KBM-7 (cell line): ENCODE measurements around the gene CD247.
"Not testable (repeated sequence)": the region's sequence is repeated elsewhere in the genome, so short reads cannot be mapped to it uniquely, and the experiment has no call there.

Experiments used
- DNase-seq: peaks from one replicate; pipeline ENCODE4 v3.0.0-alpha.2; 2015
- in situ Hi-C: fragments of 300-500 bp; cut with MboI; formaldehyde crosslinking; loops from 2 replicates; pipeline ENCODE4 v1.14.3; 2020; ENCODE audit warnings: low sequenced_read_pairs, low pct_unique_long_range_greater_than_20kb, mixed read lengths

CD247 gene

DNA sequence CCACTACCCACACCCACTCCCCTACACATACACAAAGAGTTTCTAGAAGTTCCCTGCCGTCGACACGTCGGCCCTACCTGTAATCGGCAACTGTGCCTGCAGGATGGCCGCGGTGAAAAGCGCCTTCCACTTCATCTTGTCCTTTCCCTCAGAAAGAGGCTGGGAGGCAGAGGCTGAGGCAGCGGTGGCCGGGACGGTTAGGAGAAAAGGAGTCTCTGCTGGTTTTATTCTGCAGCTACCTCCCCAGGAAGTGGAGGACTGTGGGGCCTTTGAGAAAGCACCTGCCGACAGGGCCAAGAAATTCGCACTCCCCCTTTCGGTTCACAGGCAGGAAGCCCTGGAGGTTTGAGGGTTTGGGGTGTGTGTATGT lies at the start of gene CD247:
TSS of gene CD247 (minus strand) at position 199 of the 370 bp plus-strand sequence. CDS start at position 135, 64 bp downstream.
- DNase-seq = no peak
- in situ Hi-C loops = no loop called here

DNA sequence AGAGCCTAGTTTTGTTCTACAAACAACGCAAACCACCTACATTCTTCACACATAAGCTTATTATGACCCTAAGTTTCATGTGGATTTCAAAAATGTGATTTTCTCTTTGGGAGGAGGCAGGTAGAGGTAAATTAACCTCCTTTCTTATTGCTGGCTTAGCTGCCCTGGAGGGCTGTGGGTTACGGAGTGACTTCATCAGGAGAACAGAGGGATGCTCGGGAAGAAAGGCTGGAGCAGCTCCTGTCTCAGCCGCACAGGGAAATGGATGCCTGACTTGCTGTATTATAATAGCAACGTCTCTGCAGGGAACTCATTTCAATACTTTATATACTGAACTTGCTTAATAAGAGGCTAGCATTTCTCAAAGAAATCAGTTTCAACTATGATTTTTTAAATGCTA lies 49.3 kb upstream of the CD247 start:
- in situ Hi-C loops = no loop called here
- no peak for DNase-seq

DNA sequence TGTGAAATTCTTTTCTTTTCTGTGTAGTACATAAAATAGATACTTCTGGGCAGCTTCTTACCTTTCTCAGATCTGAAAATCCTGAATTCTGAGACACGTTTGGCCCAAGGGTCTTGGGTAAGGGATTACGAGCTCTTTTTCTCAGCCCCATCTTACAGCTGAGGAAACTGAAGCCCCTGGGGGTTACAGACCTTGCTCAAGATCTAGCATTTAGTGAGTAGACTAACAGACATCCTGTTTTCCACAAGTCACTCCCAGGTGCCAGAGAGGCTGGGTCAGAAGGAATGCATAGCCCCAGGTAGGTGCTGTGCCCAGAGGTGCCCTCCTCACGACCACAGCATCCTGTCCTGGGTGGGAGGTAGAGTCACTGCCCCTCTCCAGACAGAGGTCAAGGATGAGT lies 48.4 kb upstream of the CD247 start:
- in situ Hi-C loops = no loop called here
- DNase-seq = no peak

DNA sequence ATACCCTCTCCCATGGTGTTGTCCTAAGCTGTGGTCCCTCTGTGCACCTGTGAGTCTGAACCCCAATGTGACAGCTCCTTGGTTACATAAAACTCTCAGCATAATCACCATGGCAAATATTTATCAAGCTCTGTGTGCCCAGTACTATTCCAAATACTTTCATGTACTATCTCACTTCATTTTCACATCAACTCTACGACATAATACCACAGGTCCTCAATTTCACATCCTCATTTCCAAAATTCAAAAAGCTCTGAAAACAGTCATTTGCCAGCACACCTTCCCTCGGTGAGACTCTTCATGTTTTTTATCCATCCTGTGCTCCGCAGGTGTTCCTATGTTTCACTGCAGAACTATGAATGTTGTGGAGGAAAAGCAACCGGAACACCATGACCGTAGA lies 47.6 kb upstream of the CD247 start:
- in situ Hi-C loops = no loop called here
- DNase-seq = no peak

DNA sequence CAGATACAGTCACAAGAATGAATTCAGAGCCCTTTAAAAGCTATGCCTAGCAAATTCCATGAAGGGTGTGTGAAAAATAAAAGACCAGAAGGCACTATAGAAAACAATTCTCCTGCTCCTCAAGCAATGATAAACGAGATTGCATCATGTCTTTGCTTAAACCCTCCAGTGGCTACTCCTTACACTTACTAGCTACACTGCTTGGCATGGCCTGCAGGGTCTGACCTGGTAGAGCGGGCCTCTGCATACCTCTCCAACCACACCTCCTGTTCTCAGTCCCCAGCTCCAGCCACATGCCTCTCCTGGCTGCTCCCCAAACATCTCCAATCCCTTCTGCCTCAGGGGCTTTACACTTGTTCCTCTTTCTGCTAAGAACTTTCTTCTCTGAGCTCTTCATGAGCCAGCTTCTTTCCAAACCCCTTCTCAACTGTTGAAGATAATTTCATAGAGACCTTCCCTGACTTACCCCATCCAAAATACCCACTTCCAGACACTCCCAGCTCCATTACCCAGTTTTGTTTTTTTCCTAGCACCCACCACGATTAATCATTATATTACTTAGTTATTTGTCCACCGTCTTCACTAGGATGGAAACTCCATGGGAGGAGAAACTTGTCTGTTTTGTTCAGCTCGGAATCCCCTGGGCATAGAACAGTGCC lies 46.4 kb upstream of the CD247 start:
- in situ Hi-C loops = no loop called here
- peak; percentile 67 for DNase-seq

DNA sequence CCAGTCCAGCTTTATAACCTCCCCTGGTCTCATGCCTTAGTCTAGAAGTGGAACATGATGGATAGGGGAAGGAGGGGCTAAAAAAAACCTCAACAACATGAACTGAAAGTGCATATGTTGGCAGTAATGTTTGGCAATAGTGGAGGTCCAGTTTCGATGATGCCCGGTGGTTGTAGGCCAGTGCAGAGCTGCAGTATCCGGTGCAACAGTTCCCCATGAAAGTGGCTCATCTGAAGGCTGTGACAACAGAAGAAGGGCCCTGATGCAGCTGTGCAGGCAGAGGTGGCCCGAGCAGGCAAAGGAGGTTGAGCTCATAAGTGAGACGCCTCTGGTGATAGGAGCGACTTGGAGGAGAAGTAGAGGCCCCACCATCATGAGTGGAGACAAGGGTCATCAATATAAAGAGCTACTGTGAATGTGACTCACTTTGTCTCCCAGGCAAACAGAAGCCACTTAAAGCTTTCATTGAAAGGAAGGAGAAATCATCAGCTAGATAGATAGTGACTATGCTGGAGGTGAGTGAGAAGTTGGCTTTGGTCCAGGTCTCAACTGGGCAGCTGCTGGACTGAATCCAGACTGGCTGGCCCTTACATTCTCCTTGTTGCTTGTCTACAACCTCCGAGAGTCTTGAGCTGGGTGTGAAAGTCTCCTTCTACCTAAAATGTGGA lies 45.4 kb upstream of the CD247 start:
- DNase-seq = no peak
- in situ Hi-C loops = no loop called here

DNA sequence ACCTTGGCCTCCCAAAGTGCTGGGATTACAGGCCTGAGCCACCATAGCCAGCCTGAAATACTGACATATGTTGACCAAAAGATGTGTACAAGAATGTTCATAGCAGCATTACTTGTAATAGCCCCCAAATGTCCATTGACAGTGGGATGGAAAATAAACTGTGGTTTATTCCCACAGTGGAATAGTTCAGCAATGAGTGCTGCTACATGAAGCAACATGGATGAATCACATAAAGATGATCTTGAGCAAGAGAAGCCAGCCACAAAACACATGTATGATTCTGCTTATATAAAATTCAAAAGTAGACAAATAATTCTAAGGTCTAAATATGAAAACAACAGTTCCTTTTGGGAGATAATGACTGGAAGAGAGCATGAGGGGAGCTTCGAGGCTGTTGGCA lies 44.4 kb upstream of the CD247 start:
- in situ Hi-C loops = no loop called here
- DNase-seq = no peak

DNA sequence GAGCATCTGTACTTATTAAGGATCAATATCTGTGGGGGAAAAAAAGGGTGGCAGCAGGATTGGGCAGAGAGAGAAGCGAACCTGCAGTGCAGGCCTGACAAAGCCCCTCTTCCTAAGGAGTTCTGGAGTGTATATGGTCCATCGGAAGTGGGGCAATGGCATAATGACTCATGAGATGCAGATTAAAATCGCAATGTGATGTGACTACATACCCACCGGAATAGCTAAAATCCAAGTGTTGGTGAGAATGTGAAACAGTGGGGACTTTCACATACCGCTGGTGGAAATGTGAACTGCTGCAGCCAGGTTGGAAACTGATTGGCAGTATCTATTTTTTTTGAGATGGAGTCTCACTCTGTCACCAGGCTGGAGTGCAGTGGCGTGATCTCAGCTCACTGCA lies 43.4 kb upstream of the CD247 start:
- no peak for DNase-seq
- in situ Hi-C loops = no loop called here

DNA sequence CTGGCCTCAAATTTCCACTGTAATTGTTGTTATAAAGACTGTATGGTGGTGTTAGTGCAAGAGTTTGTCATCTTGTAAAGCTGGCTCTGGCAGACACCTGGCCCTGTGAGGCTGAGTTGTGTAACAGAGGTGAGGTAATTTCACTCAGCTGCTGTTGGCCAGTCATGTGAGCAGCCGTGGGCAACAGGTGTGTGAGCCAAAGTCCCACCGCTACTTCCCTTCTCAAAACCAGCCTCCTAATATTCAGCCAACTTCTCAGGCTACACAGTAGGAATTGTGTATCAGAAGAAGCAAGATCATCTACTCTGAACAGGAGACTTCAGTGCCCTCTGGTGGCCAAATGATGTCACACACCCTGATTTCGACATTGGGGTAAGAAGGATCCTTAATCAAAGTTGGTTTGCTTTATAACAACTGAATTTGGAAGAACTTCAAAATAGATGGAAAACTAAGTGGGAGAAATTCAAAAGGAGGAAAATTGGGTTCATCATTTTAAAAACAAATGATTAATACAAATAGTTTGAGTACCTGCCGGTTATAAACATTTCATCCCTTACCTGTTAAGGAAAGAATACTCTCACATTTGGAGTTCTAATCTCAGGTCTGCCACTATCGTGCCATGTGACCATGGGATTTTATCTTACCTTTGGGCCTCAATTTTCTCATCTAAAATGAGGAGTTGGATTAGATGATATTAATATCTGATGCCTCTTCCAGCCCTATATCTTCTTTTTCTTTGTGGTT lies 37.8 kb upstream of the CD247 start:
- in situ Hi-C loops = no loop called here
- DNase-seq = peak; percentile 80

DNA sequence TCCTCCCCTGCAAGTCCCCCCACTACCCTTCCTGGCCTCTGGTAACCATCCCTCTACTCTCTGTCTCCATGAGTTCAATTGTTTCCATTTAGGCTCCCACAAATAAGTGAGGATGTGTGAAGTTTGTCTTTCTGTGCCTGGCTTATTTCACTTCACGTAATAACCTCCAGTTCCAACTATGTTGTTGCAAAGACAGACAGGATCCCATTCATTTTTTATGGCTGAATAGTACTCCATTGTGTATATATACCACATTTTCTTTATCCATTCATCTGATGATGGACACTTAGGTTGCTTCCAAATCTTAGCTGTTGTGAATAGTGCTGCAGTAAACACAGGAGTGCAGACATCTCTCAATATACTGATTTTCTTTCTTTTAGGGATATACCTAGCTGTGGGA lies 36.7 kb upstream of the CD247 start:
- in situ Hi-C loops = not testable (repeated sequence)

DNA sequence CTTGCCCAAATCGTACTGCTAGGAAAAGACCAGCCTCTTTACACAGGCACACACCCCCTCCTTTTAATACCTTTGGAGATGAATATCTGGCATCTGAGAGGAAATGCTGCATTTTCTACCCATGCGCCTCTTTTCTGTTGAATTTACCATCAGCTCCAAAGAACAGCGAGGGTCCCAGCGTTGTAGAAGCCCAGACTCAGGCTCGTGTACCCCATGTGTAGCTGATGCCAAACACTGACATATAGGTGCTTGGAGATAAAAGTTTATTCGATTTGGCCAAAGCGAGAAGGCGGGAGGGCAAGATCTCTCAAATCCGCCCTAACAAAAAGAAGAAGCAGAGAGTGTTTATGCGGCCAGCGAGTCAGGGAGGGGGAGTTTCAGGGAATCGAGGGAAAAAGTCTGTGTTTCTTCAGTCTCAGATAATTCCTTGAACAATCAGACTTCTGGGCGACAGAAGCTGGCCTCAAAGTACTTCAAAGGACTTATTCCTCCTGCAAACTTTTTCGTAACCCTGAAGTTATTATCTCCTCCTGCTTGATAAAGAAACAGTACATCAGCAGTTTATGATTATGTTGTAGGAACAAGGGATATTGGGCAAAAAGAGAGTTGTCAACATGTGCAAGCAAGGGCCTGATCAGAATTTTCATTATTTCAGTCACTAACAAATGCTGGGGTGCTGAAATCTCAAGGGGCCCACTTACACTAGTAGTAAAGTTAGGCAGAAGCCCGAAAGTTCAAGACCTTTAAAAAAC lies 35.9 kb upstream of the CD247 start:
- in situ Hi-C loops = no loop called here
- DNase-seq = no peak

More for the DNA sequence above, 36.7 kb upstream of the CD247 start:
- not testable (repeated sequence) for DNase-seq

DNA sequence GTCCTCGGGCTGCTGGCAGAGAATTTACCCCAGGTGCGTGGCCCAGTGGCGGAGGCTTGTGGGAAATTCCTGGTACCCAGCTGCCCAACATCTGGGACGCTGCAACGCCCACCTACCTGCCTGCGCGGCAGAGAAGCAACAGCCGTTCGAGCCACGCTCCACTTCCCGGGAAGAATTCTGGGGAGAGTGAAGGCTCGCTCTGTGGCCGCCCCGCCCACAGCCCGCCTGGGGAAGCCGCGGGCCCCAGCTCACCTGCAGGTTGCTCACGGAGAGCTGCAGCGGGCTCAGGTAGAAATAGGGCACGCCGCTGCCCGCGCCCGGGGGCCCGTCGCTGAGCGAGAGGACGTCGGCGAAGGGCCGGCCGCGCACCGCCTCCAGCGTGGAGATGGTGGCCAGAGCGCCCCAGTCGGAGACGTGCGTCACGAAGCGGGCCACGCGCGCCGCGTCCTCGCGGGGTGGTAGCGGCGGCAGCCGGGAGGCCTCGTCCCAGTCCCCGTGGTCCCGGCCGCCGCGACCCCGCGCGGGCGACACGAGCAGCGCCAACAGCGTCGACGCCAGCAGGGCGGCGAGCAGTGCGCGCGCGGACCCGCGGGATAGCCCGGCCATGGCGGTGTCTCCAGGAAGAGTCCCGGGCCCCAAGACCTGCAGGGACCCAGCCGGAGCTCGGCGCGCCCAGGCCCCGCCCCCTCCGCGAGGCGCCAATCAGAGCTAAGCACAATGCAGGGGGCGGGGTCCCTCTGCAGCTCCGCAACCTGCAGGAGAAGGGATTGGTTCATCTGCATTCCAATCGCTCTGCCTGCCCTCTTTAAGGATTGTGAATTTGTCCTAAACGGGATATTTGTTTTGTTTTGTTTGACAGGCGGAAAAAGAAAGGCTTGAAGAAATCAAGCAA lies 35.1 kb upstream of the CD247 start, which contains the start of gene CREG1:
TSS of gene CREG1 (minus strand) at position 627 of the 892 bp plus-strand sequence.
- in situ Hi-C loops = no loop called here

DNA sequence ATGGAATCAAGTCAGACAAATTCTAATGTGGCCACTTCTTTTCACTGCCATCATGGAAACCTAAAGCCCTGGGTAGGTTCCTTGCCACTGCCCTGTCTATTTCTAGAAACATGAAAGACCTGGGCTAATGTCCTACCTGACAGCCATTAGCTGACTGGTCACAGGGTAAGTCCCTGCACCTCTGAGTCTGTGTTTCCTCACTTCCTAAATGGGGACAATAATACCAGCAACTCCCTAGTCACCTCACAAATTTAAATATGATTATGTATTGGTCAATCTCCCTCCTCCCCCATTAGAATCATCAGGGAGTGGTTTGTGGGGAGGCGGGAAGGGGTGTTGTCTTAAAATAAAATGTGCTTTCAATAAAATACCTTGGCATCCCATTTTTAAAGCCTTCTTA lies 33.0 kb upstream of the CD247 start:
- in situ Hi-C loops = no loop called here
- DNase-seq = peak; percentile 30

More for the DNA sequence above, 35.1 kb upstream of the CD247 start, which contains the start of gene CREG1:
- DNase-seq = peak; percentile 95

DNA sequence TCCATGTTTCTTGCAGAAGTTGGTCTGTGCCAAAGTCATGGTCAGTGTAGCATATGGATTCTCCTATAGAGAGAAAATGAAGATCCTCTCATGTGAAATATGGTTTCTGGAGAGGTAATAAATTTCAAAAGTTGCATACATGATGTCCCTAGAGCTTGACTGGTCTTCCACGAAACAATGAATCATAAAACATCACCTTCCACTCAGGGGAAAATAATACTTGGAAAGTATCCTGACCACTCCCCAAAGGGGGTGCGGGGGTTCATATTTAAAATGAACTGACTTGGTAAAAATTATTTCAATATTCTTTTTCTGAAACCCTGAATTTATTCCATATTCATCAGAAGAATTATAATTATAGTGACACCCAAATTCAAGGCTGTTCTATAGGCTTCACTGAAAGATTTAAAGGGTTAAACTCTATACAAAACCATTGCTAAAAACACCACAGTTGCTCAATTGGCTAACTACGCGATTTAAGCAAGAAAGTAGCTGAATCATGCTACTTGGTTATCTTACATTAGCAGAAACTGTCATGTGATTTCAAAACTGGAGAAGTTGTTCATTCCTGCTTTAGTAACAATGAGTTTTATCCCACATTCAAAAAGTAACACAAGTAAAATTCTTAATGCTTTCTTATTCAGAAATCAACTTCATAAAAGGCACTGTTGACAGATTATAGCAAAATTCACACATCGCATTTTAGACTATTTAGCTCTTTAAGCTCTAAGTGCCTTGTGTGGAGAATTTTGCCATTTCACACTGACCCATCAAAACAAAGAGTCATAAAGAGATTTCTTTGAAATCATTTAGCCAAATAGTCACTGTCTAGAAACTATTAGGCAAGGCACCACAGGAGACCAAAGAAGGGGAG lies 30.0 kb upstream of the CD247 start:
- DNase-seq = peak; percentile 60
- in situ Hi-C loops = no loop called here

DNA sequence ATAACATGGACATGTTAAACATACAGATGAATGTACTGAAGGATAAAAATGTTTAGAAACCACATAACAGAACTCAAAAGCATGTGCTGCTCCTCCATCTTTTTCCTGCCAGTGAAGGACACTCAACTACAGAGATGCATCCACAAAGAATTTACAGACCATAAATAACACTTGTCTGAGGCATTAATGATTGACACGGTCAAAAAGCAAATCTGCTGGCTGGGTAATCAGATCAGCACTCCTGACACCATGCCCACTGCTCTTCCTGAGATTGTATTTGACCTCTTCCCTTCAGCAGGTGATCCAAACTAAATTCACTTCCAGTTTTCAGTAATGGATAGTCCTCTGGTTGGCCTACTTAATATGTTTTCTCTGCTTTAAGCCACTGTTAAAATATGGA lies 28.6 kb upstream of the CD247 start:
- in situ Hi-C loops = no loop called here
- no peak for DNase-seq

DNA sequence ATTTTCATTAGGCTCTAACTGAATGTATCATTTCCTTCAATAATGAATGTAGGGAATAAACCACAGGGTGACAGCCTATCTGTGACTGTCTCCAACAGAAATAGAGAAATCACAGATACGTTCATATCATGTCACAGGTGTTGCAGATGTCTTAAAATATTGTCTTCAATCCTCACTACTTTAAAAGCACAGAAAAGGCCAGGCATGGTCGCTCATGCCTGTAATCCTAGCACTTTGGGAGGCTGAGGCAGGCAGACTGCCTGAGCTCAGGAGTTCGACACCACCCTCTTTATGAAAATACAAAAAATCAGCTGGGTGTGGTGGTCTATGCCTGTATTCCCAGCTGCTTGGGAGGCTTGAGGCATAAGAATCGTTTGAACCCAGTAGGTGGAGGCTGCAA lies 27.0 kb upstream of the CD247 start:
- in situ Hi-C loops = no loop called here

DNA sequence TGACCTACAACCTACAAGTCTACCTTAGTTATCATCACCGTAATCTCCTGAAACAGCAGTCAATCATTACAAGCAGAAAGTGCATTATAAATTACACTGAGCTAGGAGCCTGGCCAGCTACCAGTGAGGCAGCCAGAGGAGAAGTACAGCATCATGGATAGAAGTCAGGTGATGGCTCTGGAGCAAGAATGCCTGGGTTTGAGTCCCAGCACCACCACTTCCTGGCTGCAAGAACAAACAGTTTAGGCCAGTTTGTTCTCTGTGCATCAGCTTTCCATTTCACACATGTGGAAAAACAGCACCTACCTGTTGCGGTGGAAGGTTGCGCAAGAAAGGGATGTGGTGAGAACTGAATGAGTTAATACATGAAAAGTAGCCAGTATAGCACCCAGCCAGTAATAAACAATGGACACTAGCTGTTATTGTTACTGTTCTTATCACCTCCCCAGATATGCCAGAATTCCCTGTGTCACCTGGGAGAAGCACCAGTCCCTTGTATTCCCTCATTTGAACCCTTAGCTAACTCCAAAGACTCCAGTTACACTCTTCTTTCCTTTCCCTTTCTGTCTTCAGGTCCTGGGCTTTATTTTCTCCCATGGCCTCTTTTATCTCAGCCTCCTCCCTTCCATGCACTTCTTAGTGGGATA lies 26.2 kb upstream of the CD247 start:
- DNase-seq = no peak
- in situ Hi-C loops = no loop called here

More for the DNA sequence above, 27.0 kb upstream of the CD247 start:
- no peak for DNase-seq
